Measurements from ENCODE around the gene ADCY1. TPM values are rescaled to one million over a fixed set of nuclear protein-coding genes. Genes with fewer than 3 reads are reported as not detected.

The ADCY1 gene
- total RNA-seq, 1 donor from 2014 or later, result 2.4 TPM

DNA sequence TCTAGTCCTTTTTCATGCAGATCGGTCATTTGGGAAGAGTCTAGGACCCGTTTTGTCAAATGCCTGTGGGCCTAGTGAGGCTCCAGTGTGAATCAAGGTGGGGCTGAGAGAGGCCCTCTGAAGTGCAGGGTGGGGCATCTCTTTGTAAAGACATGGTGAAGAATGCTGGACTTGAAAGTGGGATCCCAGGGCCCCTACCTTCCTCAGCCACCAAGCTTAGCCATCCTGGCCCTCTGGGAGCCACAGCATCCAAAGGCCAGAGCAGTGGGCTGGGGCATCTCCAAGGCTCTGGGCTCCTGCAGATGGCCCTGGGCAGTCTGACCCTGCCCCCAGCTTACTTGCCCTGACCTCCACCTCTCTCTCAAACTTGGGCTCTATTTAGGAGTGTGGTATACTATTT, 78.5 kb downstream of the ADCY1 start:
- H3K4me3 ChIP-seq, result no peak overlapping the region
- no peak for ATAC-seq
- no peaks in the 10 kb centered on the region for H3K36me3 ChIP-seq
- no peaks in the 10 kb centered on the region for H3K27me3 ChIP-seq (ENCODE audit: low read depth)
- H3K4me1 ChIP-seq, result no peaks in the 10 kb centered on the region
- TF ChIP-seq, protein P1, sequence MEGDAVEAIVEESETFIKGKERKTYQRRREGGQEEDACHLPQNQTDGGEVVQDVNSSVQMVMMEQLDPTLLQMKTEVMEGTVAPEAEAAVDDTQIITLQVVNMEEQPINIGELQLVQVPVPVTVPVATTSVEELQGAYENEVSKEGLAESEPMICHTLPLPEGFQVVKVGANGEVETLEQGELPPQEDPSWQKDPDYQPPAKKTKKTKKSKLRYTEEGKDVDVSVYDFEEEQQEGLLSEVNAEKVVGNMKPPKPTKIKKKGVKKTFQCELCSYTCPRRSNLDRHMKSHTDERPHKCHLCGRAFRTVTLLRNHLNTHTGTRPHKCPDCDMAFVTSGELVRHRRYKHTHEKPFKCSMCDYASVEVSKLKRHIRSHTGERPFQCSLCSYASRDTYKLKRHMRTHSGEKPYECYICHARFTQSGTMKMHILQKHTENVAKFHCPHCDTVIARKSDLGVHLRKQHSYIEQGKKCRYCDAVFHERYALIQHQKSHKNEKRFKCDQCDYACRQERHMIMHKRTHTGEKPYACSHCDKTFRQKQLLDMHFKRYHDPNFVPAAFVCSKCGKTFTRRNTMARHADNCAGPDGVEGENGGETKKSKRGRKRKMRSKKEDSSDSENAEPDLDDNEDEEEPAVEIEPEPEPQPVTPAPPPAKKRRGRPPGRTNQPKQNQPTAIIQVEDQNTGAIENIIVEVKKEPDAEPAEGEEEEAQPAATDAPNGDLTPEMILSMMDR (IDR thresholded peaks at IDR 0.05), result no peak
- H3K27ac ChIP-seq, result no peak overlapping the region
- no peaks in the 10 kb centered on the region for H3K9me3 ChIP-seq
- DNase-seq, result no peak
- intact Hi-C loops (cut with DNase I), result no loop called here

DNA sequence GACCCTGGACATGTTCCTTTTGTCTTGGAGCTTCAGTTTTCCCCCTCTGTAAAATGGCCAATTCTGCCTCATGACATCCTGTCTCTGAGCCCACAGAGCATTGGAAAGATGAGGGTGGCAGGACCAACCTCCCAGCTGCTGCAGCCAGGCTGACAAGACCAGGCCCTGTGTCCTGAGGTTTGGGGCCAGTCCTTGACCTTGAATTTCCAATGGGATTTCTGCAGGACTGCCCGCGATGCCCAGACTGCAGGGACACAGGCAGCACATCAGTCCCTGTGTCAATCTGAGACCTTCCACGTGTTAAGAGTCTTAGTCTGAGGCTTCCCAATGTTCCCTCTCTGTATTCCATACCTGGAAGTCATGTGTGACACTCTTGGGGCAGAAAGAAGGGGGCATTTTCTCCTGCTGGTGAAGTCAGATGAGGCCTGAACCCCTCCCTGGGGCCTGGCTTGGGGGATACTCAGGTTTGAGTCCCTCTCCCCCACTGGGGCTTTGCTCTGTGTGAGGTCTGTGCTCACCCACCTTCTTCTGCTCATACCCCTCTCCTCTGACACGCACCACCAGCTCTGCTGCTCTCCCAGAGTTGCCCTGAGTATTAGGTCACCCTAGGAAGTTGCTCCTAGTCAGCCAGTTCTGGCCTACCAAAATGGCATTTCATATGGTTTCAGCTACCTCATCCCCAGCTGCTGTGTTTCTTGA, 79.2 kb downstream of the ADCY1 start:
- H3K4me3 ChIP-seq, result no peak overlapping the region
- no peaks in the 10 kb centered on the region for H3K4me1 ChIP-seq
- H3K27ac ChIP-seq, result no peak overlapping the region
- no peaks in the 10 kb centered on the region for H3K27me3 ChIP-seq (ENCODE audit: low read depth)
- ATAC-seq, result no peak
- DNase-seq, result no peak
- no peaks in the 10 kb centered on the region for H3K9me3 ChIP-seq
- intact Hi-C loops (cut with DNase I), result no loop called here
- no peaks in the 10 kb centered on the region for H3K36me3 ChIP-seq
- TF ChIP-seq, protein P1 (IDR thresholded peaks at IDR 0.05), result no peak

DNA sequence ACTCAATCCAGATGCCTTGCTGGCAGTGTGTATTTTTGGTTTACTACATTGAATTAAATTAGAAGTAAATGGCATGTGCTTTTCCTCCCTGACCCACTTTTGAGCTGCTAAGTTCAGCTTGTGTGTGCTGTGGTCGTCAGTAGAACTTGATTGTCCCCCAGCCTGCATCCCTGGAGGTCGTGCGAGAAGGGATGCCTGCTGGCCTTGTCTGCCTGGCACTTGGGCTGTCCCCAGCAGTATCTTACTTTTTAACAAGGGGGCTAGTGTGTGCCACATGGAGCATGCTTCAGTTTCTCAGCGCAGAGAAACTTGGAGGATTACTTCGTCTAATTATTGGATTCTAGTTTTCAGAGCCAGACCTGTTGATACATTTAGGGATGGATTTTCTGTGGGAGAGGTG, 80.2 kb downstream of the ADCY1 start:
- Histone ChIP-seq H3K36me3 (no peaks in the 10 kb centered on the region), H3K9me3 (no peaks in the 10 kb centered on the region), H3K4me3 (no peak overlapping the region), H3K4me1 (no peaks in the 10 kb centered on the region), H3K27ac (no peak overlapping the region), H3K27me3 (ENCODE audit: low read depth) (no peaks in the 10 kb centered on the region)
- TF ChIP-seq, protein P1 (IDR thresholded peaks at IDR 0.05), result no peak
- intact Hi-C loops (cut with DNase I), result no loop called here
- ATAC-seq, result no peak
- no peak for DNase-seq

DNA sequence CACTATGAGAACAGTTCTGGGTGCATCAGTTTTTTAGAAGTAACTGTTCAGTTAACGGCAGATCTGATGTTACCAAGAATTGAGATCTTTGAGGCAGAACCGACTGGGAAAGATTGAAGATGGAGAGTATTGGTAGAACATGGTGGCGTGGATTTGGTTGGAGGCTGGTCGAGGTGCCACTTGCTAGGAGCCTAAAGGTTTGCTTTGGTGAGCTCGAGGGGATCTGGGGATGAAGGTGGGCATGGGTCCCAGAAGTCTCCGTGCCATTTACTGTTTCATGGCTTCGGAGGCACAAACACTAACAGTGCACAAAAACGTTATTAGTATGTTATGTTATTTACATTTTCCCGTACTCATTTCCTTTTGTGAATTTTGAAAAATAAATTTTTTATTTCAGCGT, 81.4 kb downstream of the ADCY1 start:
- no peaks in the 10 kb centered on the region for H3K27me3 ChIP-seq (ENCODE audit: low read depth)
- ATAC-seq (no peak), DNase-seq (no peak)
- H3K27ac ChIP-seq, result no peak overlapping the region
- TF ChIP-seq, protein P1 (IDR thresholded peaks at IDR 0.05), result no peak
- H3K4me1 ChIP-seq, result no peaks in the 10 kb centered on the region
- H3K9me3 ChIP-seq, result no peaks in the 10 kb centered on the region
- intact Hi-C loops (cut with DNase I), result no loop called here
- no peaks in the 10 kb centered on the region for H3K36me3 ChIP-seq
- no peak overlapping the region for H3K4me3 ChIP-seq

DNA sequence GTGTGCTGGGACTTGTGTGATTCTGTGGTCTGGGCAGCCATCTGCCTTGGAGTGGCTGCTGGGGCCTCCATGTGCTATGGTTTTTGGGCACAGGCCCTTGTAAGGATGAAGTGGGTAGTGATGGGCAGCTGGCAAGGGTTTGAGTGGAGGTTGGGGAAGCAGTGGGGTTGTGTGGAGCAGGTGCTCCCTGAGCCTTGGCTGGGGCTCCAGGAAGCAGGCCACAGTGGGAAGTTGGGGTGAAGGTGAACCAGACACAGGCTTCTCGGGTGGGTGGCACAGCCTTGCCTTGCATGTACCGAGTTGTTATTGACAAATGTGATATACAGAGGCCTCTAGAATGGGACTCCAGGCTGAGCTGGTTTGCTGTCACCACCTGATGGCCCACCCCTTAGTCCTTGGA, 82.3 kb downstream of the ADCY1 start:
- H3K36me3 ChIP-seq, result no peaks in the 10 kb centered on the region
- intact Hi-C loops (cut with DNase I), result no loop called here
- H3K4me1 ChIP-seq, result no peaks in the 10 kb centered on the region
- no peak overlapping the region for H3K4me3 ChIP-seq
- TF ChIP-seq, protein P1 (IDR thresholded peaks at IDR 0.05), result no peak
- H3K9me3 ChIP-seq, result no peaks in the 10 kb centered on the region
- ATAC-seq (no peak), DNase-seq (no peak)
- H3K27ac ChIP-seq, result no peak overlapping the region
- no peaks in the 10 kb centered on the region for H3K27me3 ChIP-seq (ENCODE audit: low read depth)
